ENCODE results near the gene DRG2. TPM values are rescaled to one million over a fixed set of nuclear protein-coding genes. Genes with fewer than 3 reads are reported as not detected.

The DRG2 gene
- total and polyA plus RNA-seq, 2 of the 8 experiments (the other 6 are each of a cell fraction or from before 2014, with no cell fraction given) = 44.6 to 47.8 TPM

DNA sequence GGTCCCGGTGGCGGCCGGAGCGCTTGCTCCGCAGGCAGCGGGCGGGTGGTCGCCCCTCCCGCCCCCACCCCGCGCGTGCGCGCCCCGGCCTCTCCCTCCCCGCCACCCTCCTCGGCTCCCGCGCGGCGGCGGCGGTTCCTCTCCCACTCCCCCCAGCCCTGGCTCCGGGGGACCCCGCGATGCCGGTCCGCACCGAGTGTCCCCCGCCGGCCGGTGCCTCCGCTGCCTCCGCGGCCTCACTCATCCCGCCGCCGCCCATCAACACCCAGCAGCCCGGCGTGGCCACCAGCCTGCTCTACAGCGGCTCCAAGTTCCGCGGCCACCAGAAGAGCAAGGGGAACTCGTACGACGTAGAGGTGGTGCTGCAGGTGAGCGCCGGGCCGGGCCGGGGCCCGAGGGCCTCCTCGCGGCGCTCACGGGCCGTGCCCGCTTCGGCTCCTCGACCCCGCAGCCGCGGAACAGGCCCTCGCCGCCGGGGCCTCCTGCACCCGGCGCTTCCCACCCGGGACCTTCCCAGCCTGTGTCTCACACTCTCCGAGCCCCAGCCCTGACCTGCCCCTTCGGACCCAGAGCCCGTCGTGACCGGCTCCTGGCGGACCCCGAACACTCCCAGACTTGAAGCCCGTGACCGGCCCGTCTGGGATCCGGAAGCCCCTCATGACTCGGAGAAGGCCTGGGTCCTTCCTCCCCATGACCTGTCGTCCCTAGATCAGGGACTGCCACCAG is 48.0 kb upstream of the DRG2 start (continued):
- TF ChIP-seq BCL11A (IDR thresholded peaks at IDR 0.05; ENCODE audit: low read depth in 2 of 2, low read length in 2 of 2) (no peak), KDM4A (IDR thresholded peaks at IDR 0.05; ENCODE audit: low read depth, low read length, severe bottlenecking) (peak; percentile 39), SUZ12 (IDR thresholded peaks at IDR 0.05; ENCODE audit: low read length) (no peak), USF2 (IDR thresholded peaks at IDR 0.05; ENCODE audit: low read length) (no peak), CHD1 (IDR thresholded peaks at IDR 0.05; ENCODE audit: low read depth, low read length) (no peak), JUND (IDR thresholded peaks at IDR 0.05; ENCODE audit: low read length) (no peak), RNF2 (IDR thresholded peaks at IDR 0.05; ENCODE audit: borderline replicate concordance, low read depth, low read length, missing control alignments, poor library complexity, severe bottlenecking) (no peak), SP1 (IDR thresholded peaks at IDR 0.05; ENCODE audit: low read depth, low read length) (no peak), HDAC2 (IDR thresholded peaks at IDR 0.05; ENCODE audit: borderline replicate concordance in 1 of 2, low read depth in 2 of 2, low read length in 2 of 2) (no peak), EGR1 (IDR thresholded peaks at IDR 0.05; ENCODE audit: borderline replicate concordance, low read depth, low read length) (no peak), JUN (IDR thresholded peaks at IDR 0.05; ENCODE audit: low read depth, low read length) (no peak), YY1 (IDR thresholded peaks at IDR 0.05; ENCODE audit: low read depth, low read length) (no peak), POLR2A (IDR thresholded peaks at IDR 0.05; ENCODE audit: control extremely low read depth in 1 of 2, low read depth in 2 of 2, low read length in 2 of 2) (no peak), PHF8 (conservative IDR thresholded peaks at IDR 0.05; ENCODE audit: low read depth, low read length) (peak; percentile 56), SRF (IDR thresholded peaks at IDR 0.05; ENCODE audit: low read depth, low read length) (no peak), SIX5 (IDR thresholded peaks at IDR 0.05; ENCODE audit: low read depth, low read length) (no peak), ATF3 (IDR thresholded peaks at IDR 0.05; ENCODE audit: insufficient read depth, low read depth, low read length) (no peak), TEAD4 (IDR thresholded peaks at IDR 0.05; ENCODE audit: low read depth, low read length) (no peak), CTBP2 (IDR thresholded peaks at IDR 0.05; ENCODE audit: borderline replicate concordance, insufficient read depth, insufficient read length, low read length) (no peak), FOSL1 (IDR thresholded peaks at IDR 0.05; ENCODE audit: insufficient read depth, low read depth, low read length) (no peak)
- TF ChIP-seq, protein P1, sequence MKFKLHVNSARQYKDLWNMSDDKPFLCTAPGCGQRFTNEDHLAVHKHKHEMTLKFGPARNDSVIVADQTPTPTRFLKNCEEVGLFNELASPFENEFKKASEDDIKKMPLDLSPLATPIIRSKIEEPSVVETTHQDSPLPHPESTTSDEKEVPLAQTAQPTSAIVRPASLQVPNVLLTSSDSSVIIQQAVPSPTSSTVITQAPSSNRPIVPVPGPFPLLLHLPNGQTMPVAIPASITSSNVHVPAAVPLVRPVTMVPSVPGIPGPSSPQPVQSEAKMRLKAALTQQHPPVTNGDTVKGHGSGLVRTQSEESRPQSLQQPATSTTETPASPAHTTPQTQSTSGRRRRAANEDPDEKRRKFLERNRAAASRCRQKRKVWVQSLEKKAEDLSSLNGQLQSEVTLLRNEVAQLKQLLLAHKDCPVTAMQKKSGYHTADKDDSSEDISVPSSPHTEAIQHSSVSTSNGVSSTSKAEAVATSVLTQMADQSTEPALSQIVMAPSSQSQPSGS (IDR thresholded peaks at IDR 0.05; ENCODE audit: low read length) = no peak
